Endothelial cell (in vitro differentiated cells): Measurements from ENCODE around the gene SUSD6. TPM values are rescaled to one million over a fixed set of nuclear protein-coding genes. Genes with fewer than 3 reads are reported as not detected.

Source experiments
- DNase-seq: peaks from one replicate; pipeline ENCODE4 v3.0.0; 2021; ENCODE audit warnings: low spot score
- H3K27ac Mint-ChIP-seq: one replicate; pipeline ENCODE4 v1.8.0; 2021; ENCODE audit warnings: mixed read lengths, inconsistent platforms; ENCODE audit not compliant: unreplicated experiment
- H3K27me3 Mint-ChIP-seq: one replicate; pipeline ENCODE4 v1.8.0; 2021; ENCODE audit warnings: mild to moderate bottlenecking, moderate library complexity, mixed read lengths, inconsistent platforms; ENCODE audit not compliant: unreplicated experiment
- H3K36me3 Mint-ChIP-seq: one replicate; pipeline ENCODE4 v1.8.0; 2021; ENCODE audit warnings: mild to moderate bottlenecking, low read depth, mixed read lengths, inconsistent platforms; ENCODE audit not compliant: unreplicated experiment
- H3K4me1 Mint-ChIP-seq: one replicate; pipeline ENCODE4 v1.8.0; 2021; ENCODE audit warnings: mild to moderate bottlenecking, mixed read lengths, inconsistent platforms; ENCODE audit not compliant: unreplicated experiment
- H3K4me3 Mint-ChIP-seq: one replicate; pipeline ENCODE4 v1.8.0; 2021; ENCODE audit warnings: mild to moderate bottlenecking, mixed read lengths, inconsistent platforms; ENCODE audit not compliant: unreplicated experiment
- H3K9me3 Mint-ChIP-seq: one replicate; pipeline ENCODE4 v1.8.0; 2021; ENCODE audit warnings: mixed read lengths, inconsistent platforms; ENCODE audit not compliant: unreplicated experiment
- total RNA-seq: library from RNA; stranded (reverse); fragmentation: NEBNext Ultra II Directional; extraction: Animal tissue kit (Norgen Biotek cat#: 25700); gene quantifications from one replicate; pipeline ENCODE4 v1.2.1, GENCODE V29; 2021; ENCODE audit not compliant: unreplicated experiment
- TF ChIP-seq, protein P1 (sequence below): fragments of 200-600 bp; sonication (generic); IDR thresholded peaks from one replicate; pipeline ENCODE4 v1.5.0; 2021; ENCODE audit warnings: antibody characterized with exemption; ENCODE audit not compliant: unreplicated experiment

SUSD6 gene
- total RNA-seq, 1 donor from 2014 or later = 71.5 TPM

DNA sequence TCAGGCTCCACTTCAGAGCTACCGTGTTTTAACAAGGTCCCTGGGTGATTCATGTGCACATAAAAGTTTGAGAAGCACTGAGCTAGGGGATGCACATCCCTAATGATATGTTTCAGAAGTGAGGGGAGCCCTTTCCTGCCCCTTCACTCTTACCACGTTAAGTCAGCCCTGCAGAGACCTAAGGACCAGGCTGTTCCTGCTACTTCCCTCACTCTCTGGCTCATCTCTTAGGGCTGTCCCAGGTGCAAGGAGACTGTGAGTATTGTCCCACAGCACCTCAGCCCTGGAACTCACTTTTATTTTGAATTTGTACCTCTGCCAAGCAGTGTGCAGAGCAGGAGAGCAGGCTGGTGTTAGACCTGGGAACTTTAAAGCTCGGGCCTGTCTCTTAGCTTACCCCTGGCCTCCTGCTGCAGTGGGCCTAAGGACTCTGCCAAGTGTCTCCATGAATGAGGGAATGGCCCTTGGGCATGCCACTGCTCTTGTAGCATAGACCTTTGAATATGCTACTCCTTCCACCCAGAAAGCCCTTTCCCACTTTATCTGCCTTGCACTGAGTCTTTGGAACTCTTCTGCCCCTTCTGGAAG is 11.0 kb upstream of the SUSD6 start:
- H3K27ac Mint-ChIP-seq = no peak overlapping the region
- no peak overlapping the region for H3K4me3 Mint-ChIP-seq
- peaks cover 5% of the 10 kb centered on the region for H3K4me1 Mint-ChIP-seq
- no peaks in the 10 kb centered on the region for H3K36me3 Mint-ChIP-seq
- TF ChIP-seq, protein P1, sequence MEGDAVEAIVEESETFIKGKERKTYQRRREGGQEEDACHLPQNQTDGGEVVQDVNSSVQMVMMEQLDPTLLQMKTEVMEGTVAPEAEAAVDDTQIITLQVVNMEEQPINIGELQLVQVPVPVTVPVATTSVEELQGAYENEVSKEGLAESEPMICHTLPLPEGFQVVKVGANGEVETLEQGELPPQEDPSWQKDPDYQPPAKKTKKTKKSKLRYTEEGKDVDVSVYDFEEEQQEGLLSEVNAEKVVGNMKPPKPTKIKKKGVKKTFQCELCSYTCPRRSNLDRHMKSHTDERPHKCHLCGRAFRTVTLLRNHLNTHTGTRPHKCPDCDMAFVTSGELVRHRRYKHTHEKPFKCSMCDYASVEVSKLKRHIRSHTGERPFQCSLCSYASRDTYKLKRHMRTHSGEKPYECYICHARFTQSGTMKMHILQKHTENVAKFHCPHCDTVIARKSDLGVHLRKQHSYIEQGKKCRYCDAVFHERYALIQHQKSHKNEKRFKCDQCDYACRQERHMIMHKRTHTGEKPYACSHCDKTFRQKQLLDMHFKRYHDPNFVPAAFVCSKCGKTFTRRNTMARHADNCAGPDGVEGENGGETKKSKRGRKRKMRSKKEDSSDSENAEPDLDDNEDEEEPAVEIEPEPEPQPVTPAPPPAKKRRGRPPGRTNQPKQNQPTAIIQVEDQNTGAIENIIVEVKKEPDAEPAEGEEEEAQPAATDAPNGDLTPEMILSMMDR = no peak
- no peaks in the 10 kb centered on the region for H3K9me3 Mint-ChIP-seq
- no peaks in the 10 kb centered on the region for H3K27me3 Mint-ChIP-seq
- no peak for DNase-seq

DNA sequence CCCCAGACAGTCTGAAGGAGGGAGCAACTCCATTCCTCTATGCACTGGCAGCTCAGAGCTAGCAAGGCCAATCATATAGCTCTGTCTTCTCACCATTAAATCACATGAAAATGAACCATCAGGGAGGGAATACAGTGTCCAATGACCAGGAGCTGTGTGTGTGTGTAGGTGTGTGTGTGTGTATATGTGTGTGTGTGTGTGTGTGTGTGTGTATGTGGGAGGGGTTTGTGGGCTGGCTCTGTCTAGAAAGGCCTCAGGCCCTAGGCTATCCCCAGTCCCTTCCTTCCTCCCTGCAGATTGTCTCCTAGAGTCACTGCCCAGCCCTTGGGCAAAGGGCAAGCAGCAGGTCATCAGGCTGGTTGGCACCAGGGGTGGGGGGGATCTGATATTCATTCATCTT is 5.7 kb upstream of the SUSD6 start:
- no peaks in the 10 kb centered on the region for H3K9me3 Mint-ChIP-seq
- H3K27ac Mint-ChIP-seq = no peak overlapping the region
- peaks cover 26% of the 10 kb centered on the region for H3K4me1 Mint-ChIP-seq
- TF ChIP-seq, protein P1 = no peak
- H3K27me3 Mint-ChIP-seq = peaks cover 9% of the 10 kb centered on the region
- peaks cover under 1% of the 10 kb centered on the region for H3K36me3 Mint-ChIP-seq
- DNase-seq = no peak
- no peak overlapping the region for H3K4me3 Mint-ChIP-seq

DNA sequence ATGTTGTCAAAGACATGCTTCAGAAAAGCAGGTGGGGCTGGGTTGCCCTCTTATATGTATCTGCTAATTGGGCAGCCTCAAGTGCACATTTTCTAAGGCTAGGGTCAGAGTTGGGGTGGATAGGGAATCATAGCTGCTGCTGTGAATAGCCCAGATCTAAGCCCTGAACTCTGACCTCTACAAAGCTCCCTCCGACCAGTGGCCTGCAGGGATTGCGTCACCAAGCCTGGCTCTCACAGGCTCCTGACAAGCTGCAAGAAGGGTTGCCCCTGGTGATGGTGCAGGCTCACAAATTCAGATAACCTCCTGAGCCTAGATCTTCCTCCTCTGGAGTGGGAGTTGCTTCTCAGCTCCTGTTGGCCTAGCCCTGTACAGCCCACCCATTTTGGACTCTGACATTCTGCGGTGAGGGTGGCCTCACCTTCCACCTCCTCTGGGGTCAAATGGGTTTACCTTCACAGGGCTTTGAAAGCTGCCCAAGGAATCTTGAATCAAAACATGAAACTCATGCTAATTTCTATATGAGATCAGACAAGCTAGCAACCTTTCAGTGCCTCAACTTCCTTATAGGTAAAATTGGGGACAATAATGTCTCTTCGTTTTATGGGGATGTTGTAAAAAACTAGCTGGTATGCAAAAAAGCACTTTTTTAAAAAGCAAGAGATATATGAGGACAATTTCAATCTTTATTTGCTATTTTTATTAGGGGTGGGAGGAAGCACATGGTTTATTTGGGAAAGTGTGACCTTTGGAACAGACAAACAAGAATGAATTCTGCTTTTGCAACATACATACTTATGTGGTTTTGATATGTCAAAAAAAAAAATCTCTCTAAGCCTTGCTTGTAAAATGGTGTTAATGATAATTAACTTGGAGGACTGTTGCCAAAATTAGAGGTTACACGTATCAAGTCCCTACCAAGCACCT is 4.9 kb upstream of the SUSD6 start:
- Mint-ChIP-seq H3K27ac (no peak overlapping the region), H3K4me3 (no peak overlapping the region)

DNA sequence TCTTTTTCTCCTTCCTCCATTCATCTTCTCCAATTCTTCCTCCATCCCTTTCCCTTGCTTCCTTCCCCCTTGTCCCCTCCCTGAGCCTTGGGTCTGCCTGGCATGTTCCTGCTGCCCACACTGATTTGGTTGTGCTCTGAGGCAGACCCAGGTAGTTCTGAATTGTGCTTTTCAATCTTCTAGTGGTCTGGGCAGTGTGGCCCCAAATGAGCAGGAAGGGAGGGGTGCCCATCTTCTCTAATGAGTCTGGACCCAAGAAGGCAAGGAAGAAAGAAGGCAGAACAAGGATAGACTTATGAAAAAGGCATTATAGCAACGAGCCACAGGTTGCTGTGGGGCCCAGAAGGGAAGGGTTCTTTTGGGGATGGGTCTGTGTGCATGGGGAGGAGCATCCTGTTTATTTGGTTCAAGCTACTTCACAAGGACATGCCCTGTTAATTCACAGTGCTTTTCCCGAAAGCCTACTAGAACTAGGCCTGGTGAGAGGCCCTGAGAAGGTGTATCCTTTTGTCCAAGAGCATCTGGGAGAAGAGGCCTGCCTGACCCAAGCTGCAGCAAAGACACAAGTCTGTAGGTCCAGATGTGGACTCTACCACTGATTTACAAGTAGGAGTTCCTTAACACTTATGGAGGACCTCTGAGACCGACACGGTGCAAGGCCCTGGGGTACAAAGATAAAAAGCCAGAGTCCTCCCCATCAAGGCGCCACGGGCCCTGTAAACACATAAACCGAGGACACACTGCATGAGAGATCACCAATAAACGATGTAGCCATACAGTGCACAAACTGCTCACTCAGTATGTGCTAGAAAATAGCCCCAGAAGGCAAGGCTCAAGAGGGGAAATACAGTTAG is 1.1 kb upstream of the SUSD6 start:
- H3K36me3 Mint-ChIP-seq = peaks cover 25% of the 10 kb centered on the region
- H3K27ac Mint-ChIP-seq = peak overlapping the region; percentile 75
- TF ChIP-seq, protein P1 = no peak
- peak overlapping the region; percentile 95 for H3K4me3 Mint-ChIP-seq
- H3K4me1 Mint-ChIP-seq = peaks cover 51% of the 10 kb centered on the region
- H3K27me3 Mint-ChIP-seq = peaks cover 17% of the 10 kb centered on the region
- no peak for DNase-seq
- no peaks in the 10 kb centered on the region for H3K9me3 Mint-ChIP-seq

More for the DNA sequence above, 4.9 kb upstream of the SUSD6 start:
- TF ChIP-seq, protein P1 = no peak
- peaks cover 3% of the 10 kb centered on the region for H3K36me3 Mint-ChIP-seq
- H3K9me3 Mint-ChIP-seq = no peaks in the 10 kb centered on the region
- peaks cover 29% of the 10 kb centered on the region for H3K4me1 Mint-ChIP-seq
- no peak for DNase-seq
- peaks cover 12% of the 10 kb centered on the region for H3K27me3 Mint-ChIP-seq
